PC-9 (cell line): Measurements from ENCODE around the gene SLC38A7. TPM values are rescaled to one million over a fixed set of nuclear protein-coding genes. Genes with fewer than 3 reads are reported as not detected.

Source experiments
- Bru-seq: library from RNA; stranded (reverse); fragments of 400-500 nt; gene quantifications from one replicate; lab custom pipeline; 2021; lab: Mats Ljungman, UMichigan
- BruChase-seq, 2 experiments: library from RNA; stranded (reverse); fragments of 400-500 nt; gene quantifications; one replicate each; lab custom pipeline; 2021; lab: Mats Ljungman, UMichigan
- BruUV-seq: library from RNA; stranded (reverse); fragments of 400-500 nt; replicated peaks from 2 replicates; lab custom pipeline; 2021; lab: Mats Ljungman, UMichigan
- CTCF ChIA-PET: fragments of 300-600 bp; sonication (Branson Sonifier 250); formaldehyde crosslinking; loops from one replicate; lab custom pipeline; 2022; ENCODE audit warnings: antibody characterized with exemption; lab: Charles Lee
- POLR2A ChIA-PET: fragments of 300-600 bp; sonication (Branson Sonifier 250); formaldehyde crosslinking; loops from one replicate; lab custom pipeline; 2022; ENCODE audit warnings: antibody characterized with exemption; ENCODE audit not compliant: unreplicated experiment; lab: Charles Lee
- DNase-seq, 2 experiments: peaks; one replicate each; pipeline versions ENCODE4 v3.0.0 to v3.0.0-alpha.2; 2015 to 2022; ENCODE audit warnings: mixed read lengths in 1 of 2
- H2AFZ ChIP-seq: fragments of 200-600 bp; sonication (generic); 2 replicates; pipeline ENCODE4 v1.8.1; 2017; ENCODE audit warnings: antibody characterized with exemption
- H3F3A ChIP-seq: fragments of 200-600 bp; sonication (generic); 2 replicates; pipeline ENCODE4 v1.8.1; 2017; ENCODE audit warnings: antibody characterized with exemption, mild to moderate bottlenecking, low read depth; ENCODE audit not compliant: insufficient read depth
- H3K27ac ChIP-seq: fragments of 200-600 bp; sonication (generic); 2 replicates; pipeline ENCODE4 v1.6.1; 2016; ENCODE audit warnings: mixed run types
- H3K27me3 ChIP-seq: fragments of 200-600 bp; sonication (generic); 2 replicates; pipeline ENCODE4 v1.6.1; 2016; ENCODE audit warnings: low read depth, mixed run types; ENCODE audit not compliant: insufficient read depth
- H3K36me3 ChIP-seq: fragments of 200-600 bp; sonication (generic); 2 replicates; pipeline ENCODE4 v1.6.1; 2016; ENCODE audit warnings: low read depth, mixed run types
- H3K4me1 ChIP-seq: fragments of 200-600 bp; sonication (generic); replicated peaks from 2 replicates; pipeline ENCODE4 v1.6.1; 2016; ENCODE audit warnings: mixed run types; ENCODE audit not compliant: insufficient read depth
- H3K4me2 ChIP-seq: fragments of 200-600 bp; sonication (generic); 2 replicates; pipeline ENCODE4 v1.6.1; 2017; ENCODE audit warnings: mixed run types
- H3K4me3 ChIP-seq: fragments of 200-600 bp; sonication (generic); 2 replicates; pipeline ENCODE4 v1.6.1; 2016; ENCODE audit warnings: mixed run types
- H3K79me2 ChIP-seq: fragments of 200-600 bp; sonication (generic); 2 replicates; pipeline ENCODE4 v1.6.1; 2017; ENCODE audit warnings: low read depth, mixed run types
- H3K9me2 ChIP-seq: fragments of 200-600 bp; sonication (generic); 2 replicates; pipeline ENCODE4 v1.8.1; 2017; ENCODE audit warnings: mild to moderate bottlenecking; ENCODE audit not compliant: insufficient read depth
- H3K9me3 ChIP-seq: fragments of 200-600 bp; sonication (generic); 2 replicates; pipeline ENCODE4 v1.8.1; 2016; ENCODE audit warnings: low read depth; ENCODE audit not compliant: insufficient read depth
- H4K20me1 ChIP-seq: fragments of 200-600 bp; sonication (generic); 2 replicates; pipeline ENCODE4 v1.8.1; 2017; ENCODE audit not compliant: insufficient read depth
- EZH2 ChIP-seq: fragments of 200-600 bp; sonication (generic); IDR thresholded peaks from 2 replicates; pipeline ENCODE4 v1.8.0; 2017; ENCODE audit warnings: antibody characterized with exemption, low read depth
- intact Hi-C: fragments of 100-400 bp; cut with micrococcal nuclease; formaldehyde crosslinking; loops from one replicate; pipeline ENCODE4 v1.10.0; 2022; ENCODE audit not compliant: unreplicated experiment
- long read RNA-seq: library from polyadenylated mRNA; stranded (forward); transcript quantifications from one replicate; pipeline ENCODE4 v2.0.0, GENCODE V29; 2022
- total RNA-seq: library from RNA; stranded (reverse); gene quantifications from 2 replicates; pipeline ENCODE4 v1.2.3, GENCODE V29; 2021
- TF ChIP-seq, protein P1 (sequence below): fragments of 200-600 bp; sonication (generic); conservative IDR thresholded peaks from 2 replicates; pipeline ENCODE4 v1.6.1; 2017; ENCODE audit warnings: mixed run types, antibody characterized with exemption, mild to moderate bottlenecking, moderate library complexity

Gene SLC38A7, protein sequence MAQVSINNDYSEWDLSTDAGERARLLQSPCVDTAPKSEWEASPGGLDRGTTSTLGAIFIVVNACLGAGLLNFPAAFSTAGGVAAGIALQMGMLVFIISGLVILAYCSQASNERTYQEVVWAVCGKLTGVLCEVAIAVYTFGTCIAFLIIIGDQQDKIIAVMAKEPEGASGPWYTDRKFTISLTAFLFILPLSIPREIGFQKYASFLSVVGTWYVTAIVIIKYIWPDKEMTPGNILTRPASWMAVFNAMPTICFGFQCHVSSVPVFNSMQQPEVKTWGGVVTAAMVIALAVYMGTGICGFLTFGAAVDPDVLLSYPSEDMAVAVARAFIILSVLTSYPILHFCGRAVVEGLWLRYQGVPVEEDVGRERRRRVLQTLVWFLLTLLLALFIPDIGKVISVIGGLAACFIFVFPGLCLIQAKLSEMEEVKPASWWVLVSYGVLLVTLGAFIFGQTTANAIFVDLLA
- total RNA-seq (17.2 and 18.6 TPM in 2 replicates), Bru-seq, nascent RNA (percentile 53 among the genes with signal in this experiment), BruChase-seq, experiment 1, labeled RNA remaining after a 2-hour chase (percentile 58 among the genes with signal in this experiment), BruChase-seq, experiment 2, labeled RNA remaining after a 6-hour chase (percentile 64 among the genes with signal in this experiment)
- long read RNA-seq, full-length matches to known transcripts = 18 of 27 reads
- long read RNA-seq, partial matches to known transcripts = 2 of 27 reads
- long read RNA-seq, other reads (novel, unspliced or antisense) = 7 of 27 reads

DNA sequence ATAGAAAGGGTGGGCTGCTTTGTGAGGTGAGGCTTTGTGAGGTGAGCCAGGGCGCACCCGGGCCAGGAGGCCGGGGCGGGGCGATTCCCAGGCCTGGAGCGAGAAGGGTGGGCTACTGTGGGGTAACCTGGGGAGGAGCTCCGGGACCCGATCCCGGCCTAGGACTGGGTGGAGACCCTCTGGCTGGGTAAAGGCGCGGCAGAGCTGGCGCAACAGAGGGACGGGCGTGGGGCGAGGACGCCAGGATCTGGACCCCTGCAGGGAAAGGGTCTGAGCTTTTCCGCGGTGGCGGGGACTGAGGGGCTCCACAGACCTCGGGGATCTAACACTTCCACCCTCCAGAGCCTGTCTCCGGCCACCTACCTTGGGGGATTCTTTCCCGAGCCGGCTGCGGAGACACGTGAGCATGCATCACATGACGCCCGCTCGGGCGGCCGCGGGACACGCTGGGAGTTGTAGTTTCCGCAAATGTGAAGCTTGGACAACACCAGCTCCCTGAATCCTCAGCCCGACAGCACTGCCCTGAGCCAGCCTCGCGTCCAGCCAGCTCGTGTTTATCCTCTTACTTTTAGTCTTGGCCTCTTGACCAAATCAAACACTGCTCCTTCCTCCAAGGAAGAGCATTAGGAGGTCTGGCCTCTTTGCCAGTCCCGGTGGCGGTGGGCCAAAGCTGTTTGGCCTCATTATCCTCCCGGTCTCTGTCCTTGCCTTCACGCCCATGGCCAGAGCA lies at the start of gene SLC38A7:
Gene SLC38A7 (minus strand): TSS at position 417 of the 730 bp plus-strand sequence. CDS start 4,644 bp downstream, outside the sequence.
- intact Hi-C loops = no loop called here
- no TSS peak for BruUV-seq
- no peaks in the 10 kb centered on the region for H3K36me3 ChIP-seq
- peak within 1 kb of the TSS; percentile 92 for H3K4me2 ChIP-seq
- ChIA-PET POLR2A (interaction anchor here (0.6 to 0.7 kb wide), 3 partner anchors 22 to 530 kb away, joined by 3 to 4 read pairs (median 3); no protein-coding TSS in a partner anchor), CTCF (interaction anchor here (0.6 kb wide), 2 partner anchors 23 to 660 kb away, joined by 3 to 9 read pairs; no protein-coding TSS in a partner anchor)
- peaks cover 7% of the 10 kb centered on the region; the same call in 1 of the 2 replicates for H3K4me1 ChIP-seq
- no peaks in the 10 kb centered on the region for H4K20me1 ChIP-seq
- H3F3A ChIP-seq = no peaks in the 10 kb centered on the region
- H3K9me2 ChIP-seq = no peaks in the 10 kb centered on the region
- TF ChIP-seq, protein P1, sequence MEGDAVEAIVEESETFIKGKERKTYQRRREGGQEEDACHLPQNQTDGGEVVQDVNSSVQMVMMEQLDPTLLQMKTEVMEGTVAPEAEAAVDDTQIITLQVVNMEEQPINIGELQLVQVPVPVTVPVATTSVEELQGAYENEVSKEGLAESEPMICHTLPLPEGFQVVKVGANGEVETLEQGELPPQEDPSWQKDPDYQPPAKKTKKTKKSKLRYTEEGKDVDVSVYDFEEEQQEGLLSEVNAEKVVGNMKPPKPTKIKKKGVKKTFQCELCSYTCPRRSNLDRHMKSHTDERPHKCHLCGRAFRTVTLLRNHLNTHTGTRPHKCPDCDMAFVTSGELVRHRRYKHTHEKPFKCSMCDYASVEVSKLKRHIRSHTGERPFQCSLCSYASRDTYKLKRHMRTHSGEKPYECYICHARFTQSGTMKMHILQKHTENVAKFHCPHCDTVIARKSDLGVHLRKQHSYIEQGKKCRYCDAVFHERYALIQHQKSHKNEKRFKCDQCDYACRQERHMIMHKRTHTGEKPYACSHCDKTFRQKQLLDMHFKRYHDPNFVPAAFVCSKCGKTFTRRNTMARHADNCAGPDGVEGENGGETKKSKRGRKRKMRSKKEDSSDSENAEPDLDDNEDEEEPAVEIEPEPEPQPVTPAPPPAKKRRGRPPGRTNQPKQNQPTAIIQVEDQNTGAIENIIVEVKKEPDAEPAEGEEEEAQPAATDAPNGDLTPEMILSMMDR = no peak
- TF ChIP-seq EZH2 = no peak
- H3K4me3 ChIP-seq = peak within 1 kb of the TSS; percentile 88
- H2AFZ ChIP-seq = peak within 1 kb of the TSS; percentile 98
- no peak within 1 kb of the TSS for H3K27ac ChIP-seq
- H3K79me2 ChIP-seq = peaks cover 10% of the 10 kb centered on the region; the same call in 1 of the 2 replicates
- H3K9me3 ChIP-seq = no peaks in the 10 kb centered on the region
- H3K27me3 ChIP-seq = no peaks in the 10 kb centered on the region
- DNase-seq = peak; percentile 63 to 72

DNA sequence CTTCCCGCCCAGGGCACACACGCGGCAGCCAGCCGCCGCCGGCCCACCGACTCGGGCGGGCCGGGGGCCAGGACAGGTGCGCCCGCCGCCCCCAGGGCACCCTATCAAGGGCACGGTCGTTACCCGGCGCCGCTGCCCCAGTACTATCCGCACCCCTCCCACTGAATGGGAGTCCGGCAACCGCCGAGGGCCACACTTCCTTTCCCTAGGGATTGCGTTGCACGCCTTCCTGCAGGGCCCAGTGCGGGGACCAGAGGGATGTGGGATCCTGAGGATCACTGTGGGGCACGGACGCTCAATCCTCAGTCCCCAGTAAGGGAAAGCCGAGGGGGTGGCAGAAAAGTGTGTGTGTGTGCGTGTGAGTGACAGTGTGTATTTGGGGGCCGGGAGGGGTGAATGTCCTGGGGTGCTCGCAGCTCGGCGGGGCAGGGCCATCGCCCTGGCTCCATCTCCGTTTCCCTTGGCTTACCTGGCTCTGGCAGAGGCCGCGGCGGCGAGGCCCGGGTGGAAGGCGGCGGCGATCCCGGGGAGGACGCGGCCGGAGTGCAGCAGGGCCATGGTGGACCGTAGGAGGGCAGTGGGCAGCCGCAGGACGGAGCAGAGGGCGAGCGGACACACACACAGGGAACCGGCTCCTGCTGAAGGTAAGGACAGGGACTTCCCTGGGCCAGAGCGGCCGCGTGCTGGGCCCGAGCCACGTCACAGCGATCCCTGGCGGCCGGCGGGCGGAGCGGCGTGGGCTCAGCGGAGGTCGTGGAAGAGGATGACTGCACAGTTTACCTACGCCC lies 49.3 kb upstream of the SLC38A7 start, which contains the start of gene GOT2:
Gene GOT2 (minus strand): TSS at position 646 of the 788 bp plus-strand sequence. CDS start 88 bp downstream, at position 558.
- ChIA-PET POLR2A (interaction anchor here (0.6 kb wide), 1 partner anchor 405 kb away, joined by 3 read pairs; no protein-coding TSS in a partner anchor), CTCF (no interaction called here)
- Histone ChIP-seq H3K36me3 (peaks cover 6% of the 10 kb centered on the region; the same call in 1 of the 2 replicates), H3K27me3 (no peaks in the 10 kb centered on the region), H3K4me2 (peak within 1 kb of the TSS; percentile 94), H3K4me1 (peaks cover 18% of the 10 kb centered on the region), H4K20me1 (peaks cover 38% of the 10 kb centered on the region), H3K9me3 (no peaks in the 10 kb centered on the region), H3K4me3 (peak within 1 kb of the TSS; percentile 83), H2AFZ (peak within 1 kb of the TSS; percentile 99), H3K27ac (peak within 1 kb of the TSS; percentile 34), H3F3A (no peaks in the 10 kb centered on the region), H3K9me2 (no peaks in the 10 kb centered on the region), H3K79me2 (peaks cover 46% of the 10 kb centered on the region)
- no peak for TF ChIP-seq EZH2
- TF ChIP-seq, protein P1 = peak; percentile 72
- intact Hi-C loops = no loop called here
- DNase-seq = peak; percentile 77 to 88
- no TSS peak for BruUV-seq
